GM19455 (cell line): ENCODE measurements around the gene CNTNAP4.

Source experiments
- ATAC-seq: cut with Tn5 transposase; IDR thresholded peaks from one replicate; pipeline ENCODE4 v1.9.1; 2021; ENCODE audit not compliant: unreplicated experiment

The CNTNAP4 gene

GRCh38 chr16:76303637-76304314 lies 26.6 kb downstream of the CNTNAP4 start:
- no peak for ATAC-seq

DNA sequence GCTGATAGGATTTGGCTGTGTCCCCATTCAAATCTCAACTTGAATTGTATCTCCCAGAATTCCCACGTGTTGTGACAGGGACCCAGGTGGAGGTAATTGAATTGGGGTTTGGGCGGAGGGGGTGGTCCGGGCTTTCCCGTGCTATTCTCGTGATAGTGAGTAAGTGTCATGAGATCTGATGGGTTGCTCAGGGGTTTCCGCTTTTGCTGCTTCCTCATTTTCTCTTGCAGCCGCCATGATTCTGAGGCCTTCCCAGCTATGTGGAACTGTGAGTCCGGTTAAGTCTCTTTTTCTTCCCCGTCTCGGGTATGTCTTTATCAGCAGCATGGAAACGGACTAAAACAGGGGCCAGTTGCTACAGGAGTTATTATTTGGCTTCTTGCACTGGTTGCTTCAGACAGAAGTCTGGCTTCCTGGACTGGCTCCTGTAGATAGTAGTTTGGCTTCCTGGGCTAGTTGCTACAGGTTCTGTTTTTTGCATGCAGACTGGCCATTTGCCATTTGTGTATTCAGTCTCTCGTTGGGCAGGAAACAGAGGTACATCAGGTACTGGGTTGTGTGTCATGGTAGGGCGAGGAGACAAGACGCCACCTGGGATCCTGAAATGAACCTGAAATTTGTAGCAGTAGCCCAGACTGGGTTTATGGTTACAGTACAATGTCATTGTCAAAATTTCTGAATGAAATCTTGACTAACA lies 32.6 kb downstream of the CNTNAP4 start:
- ATAC-seq = no peak

- ATAC-seq = no peak
Observed at GRCh38 chr16:76311260-76311659, 34.1 kb downstream of the CNTNAP4 start.

GRCh38 chr16:76318565-76318964 lies 41.4 kb downstream of the CNTNAP4 start:
- no peak for ATAC-seq

GRCh38 chr16:76329106-76329505 lies 51.9 kb downstream of the CNTNAP4 start:
- no peak for ATAC-seq

DNA sequence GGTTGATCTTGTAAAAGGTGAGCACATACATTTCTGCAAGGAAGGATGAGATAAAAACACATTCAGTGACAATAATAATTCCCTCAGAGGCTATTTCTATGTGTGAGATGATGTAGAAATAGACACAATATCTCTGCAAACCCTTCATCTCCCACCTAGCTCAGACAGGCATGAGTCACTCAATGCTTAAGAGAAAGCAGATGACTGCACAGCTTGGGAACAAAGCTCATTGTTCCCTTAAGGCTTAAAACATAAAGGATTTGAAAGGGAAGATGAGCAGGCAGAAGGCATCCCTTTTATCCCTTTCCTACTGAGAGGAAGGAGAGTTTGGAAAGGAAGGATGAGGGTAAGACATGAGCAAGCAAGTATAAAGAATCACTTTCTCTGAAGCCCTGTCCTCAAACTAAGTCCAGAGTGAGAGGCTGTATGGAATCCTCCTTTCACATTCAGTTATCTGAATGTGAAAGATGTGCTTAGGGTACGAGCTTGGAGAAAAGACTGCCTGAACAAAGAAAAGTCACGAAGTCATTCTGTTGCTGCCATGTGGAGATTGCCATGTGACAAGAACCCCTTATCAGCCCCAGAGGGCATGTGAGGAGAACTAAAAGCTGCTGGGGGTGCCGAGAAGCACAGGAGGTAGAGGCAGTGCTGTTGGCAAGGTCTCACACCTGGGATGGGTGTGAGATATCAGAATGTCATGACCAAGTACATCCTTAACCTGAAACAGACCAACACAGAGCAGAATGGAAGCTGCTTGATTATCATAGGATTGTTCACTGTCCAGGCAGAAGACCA lies 58.2 kb downstream of the CNTNAP4 start:
- ATAC-seq = no peak

DNA sequence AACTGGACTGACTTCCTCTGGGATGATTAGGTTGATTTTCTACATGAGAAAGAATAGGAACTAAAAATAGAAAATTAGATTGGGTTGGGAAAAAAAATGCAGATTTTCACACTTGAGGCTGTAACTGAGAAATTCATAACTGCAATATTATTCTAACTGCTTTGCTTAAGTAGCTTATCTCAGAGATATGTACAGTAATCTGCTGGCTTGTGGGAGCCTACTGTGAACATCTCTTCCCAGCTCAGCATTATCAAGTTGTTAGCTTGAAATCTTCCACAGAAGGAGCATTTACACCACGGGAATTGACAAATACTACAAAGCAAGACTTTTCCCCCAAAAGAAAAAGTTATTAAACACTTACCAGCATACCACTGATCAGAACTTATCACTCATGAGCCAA lies 58.9 kb downstream of the CNTNAP4 start:
- no peak for ATAC-seq

DNA sequence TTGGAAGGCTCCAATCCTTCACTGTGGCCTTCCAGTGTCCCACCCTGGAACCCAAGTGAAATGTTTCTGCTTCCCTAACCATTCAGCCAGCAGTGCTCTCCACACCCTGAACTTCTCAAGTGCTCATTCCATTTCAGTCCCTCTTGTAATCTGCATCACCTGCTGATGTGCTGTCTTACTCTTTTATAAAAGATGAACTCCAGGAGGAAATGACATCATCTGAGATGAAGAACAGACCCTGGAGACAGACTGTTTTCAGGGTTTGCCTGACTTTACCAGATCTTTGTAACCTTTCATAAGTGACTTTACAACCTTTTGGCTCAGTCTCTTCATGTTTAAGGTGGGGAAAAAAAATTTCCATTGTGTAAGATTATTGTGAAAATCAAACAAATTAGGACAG lies 61.3 kb downstream of the CNTNAP4 start:
- ATAC-seq = no peak

DNA sequence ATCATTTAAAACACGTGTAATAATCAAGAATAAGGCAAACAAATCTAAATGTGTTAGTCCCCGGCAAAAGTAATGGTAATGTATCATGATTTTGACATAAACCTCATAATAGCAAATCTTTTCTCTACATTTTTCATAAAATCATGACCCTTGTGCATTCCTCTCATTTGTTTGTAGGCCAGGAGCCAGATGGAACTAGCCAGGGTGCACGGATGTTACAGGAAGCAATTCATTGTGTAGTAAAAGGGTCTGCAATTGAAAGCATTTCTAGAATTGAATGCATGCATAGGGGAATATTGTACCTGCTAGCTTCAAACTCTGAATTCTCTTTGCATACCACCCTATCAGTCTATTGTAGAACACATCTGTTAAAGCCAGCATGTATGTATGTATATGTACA lies 66.6 kb downstream of the CNTNAP4 start:
- no peak for ATAC-seq

DNA sequence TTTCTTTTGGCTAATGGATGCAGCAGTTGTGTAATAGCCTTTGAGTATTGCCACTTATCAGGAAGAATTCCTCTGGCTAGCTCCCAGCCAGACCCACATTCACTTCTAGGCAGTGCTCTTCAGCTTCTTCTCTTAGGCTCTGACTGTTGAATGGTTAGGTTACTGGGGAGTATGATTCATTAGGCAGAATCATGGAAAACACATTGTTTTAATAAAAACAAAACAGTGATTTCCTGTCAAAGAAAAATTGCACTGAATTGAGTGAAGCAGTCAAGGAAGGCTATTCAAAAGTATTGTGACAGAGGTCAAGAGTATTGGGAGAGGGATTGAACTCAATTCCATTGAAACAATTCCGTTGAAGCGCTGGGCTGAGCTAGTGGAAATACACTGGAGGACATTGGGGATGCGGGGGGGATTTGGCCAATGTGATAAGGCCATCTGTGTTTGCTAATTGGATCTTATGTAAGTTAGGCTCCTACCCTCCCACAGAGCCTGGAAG lies 68.0 kb downstream of the CNTNAP4 start:
- no peak for ATAC-seq

DNA sequence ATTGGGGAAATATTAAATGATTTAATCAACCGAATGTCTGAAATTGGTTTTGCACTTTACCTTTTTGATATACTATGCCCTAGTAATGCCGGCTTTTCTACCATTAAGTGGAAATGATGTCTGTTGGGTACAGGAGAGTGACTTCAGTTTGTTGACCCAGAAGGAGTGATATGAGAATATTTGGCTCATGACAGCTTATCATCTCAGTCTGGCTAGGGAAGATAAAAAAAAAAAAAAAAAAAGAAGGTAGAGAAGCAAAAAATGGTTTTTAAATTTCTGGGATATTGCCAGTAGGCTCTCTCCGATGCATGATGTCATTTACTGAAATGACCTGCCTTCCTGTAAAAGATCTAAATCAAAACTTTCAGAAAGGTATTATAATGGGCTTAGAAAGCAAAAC lies 69.0 kb downstream of the CNTNAP4 start:
- ATAC-seq = no peak

DNA sequence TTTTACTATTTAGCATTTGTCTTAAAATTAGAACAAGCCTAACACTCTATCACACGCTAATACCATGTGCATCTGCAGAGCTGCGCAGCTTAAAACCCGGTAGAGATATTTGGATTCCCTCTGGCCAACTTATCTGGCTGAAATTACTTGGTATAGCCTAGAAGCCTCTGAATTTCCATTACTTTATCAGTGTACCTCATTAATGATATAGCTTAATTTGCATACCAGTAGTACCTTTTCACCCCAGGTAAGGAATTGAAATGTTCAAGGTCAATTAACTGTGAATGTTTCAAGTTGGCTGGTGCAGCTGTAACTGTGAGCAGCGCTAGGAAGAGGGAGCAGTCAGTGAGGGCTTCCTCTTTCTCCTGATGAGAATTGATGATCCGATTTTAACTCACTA lies 74.2 kb downstream of the CNTNAP4 start:
- ATAC-seq = no peak

GRCh38 chr16:76360404-76360803 lies 83.2 kb downstream of the CNTNAP4 start:
- ATAC-seq = no peak

DNA sequence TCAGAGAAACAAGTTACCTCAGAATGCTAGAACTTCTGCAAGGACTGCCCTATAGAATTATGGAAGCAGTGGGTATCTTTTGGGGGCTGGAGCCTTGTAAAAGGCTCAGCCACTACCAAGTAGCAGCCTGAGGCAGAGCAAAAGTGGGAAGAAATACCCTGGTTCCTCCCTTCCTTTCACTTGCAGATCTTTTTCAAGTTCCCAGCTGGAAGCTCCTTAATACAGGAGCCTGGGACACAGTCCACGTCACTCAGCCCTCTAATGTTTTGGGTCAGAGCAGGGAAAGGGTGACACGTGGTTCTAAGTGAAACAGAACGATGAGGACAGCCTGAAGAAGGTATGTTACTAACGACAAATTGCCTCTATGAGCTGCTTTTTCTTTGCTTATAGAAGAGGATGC lies 93.1 kb downstream of the CNTNAP4 start:
- no peak for ATAC-seq

DNA sequence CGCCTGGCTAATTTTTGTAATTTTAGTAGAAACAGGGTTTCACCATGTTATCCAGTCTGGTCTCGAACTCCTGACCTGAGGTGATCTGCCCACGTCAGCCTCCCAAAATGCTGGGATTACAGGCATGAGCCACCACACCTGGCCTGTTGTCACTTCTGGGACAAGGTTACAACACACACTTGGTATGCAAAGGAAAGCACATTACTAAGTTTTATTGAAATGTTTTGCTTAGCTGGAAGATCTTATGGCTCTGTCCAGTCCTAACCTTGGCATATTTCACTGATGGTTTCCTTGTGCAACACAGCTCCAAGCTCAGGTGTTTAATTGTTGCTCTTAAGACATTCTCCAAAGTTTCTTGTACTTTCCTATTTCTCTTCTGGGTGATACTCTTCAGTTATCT lies 94.2 kb downstream of the CNTNAP4 start:
- ATAC-seq = no peak

DNA sequence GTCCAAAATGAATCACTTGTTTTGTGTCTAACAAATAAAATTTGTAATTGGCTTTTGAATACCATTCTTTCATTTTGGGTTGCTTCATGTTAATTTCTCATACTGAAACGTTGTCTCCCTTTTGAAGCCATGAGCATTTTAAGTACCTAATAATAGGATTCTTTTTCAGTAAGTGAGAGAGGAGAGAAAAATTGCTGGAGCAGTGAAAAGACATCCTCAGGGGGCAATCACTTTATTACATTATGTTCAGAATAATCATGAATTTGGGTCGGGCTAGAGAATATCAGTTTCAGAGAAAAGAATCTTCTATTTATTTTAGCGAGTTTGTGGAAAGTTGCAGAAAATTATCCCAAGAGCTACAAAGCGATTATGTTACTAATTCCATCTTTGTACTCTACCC lies 96.8 kb downstream of the CNTNAP4 start:
- no peak for ATAC-seq

GRCh38 chr16:76376988-76377387 lies 99.8 kb downstream of the CNTNAP4 start:
- no peak for ATAC-seq

DNA sequence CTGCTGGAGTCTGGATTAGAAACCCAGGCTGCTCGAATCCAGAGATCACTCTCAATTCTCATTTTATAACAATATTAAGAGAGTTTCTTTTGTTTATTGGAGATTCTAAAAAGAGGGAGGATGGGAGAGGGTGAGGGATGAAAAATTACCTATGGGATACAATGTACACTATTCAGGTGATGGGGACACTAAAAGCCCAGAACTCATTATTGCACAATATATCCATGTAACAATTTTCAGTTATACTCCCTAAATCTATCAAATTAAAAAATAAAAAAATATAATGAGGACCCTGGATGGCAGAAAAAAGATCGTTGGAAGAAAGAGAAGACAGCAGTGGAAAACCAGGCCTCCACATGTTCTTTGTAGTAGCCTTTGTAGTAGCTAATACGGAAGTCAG lies 100.8 kb downstream of the CNTNAP4 start:
- no peak for ATAC-seq

DNA sequence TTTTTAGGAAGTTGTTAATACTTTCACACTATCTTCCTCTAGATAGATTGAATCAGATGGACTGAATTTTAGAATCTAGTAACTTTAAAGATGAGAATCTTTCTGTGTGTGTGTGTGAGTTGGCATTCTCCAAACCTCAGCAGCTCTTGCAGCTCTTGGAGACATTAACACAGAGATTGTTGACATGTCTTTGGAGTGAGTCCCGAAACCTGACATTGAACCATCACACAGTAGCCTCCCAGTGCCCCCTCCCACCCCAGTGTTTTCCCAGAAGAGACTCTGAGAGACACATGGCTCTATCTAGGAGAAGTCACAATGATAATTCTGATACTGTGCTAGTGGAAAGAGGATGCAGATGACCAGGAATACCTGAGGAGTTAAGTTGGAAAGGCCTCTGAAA lies 103.9 kb downstream of the CNTNAP4 start:
- no peak for ATAC-seq

DNA sequence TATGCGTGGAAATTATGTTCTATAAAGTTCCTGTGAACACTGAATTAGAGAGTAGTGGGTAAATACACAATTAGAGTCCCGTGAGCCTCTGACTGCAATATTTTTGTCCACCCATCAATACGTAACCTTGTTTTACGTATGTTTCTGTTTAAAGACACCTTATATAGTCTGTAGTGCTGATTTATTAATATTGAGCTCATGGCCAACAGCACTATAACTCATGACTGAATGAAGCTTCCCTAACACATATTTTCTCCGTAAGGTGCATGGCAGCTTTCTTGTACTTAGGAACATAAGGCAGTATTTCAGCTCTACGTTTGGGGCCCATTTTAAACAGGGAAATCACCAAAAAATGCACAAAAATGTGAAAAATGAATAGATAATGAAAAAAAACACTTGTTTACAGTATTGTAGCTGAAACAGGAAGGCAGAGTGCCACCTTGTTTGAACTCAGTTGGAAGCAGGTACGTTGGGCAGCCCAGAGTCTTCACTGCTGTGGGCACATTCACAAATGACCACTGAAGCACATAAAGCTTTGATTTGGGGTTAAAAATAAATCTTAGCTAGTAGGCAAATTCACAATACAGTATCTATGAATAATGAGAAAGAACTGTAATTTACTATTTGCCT lies 108.5 kb downstream of the CNTNAP4 start:
- no peak for ATAC-seq

DNA sequence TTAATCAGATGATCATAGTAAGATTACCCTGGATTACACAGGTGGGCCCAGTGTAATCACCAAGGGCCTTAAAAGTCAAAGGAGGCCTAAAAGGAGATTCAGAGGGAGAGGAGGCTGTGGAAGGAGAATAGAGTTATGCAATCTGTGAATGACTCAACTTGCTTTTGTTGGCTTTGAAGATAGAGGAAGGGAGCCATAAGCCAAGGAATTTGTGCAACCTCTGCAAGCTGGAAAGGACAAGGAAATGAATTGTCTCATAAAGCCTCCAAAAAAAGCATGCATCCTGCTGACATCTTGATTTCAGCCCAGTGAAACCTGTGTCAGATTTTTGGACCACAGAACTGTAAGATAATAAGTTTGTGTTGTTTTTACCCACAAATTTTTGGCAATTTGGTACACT lies 109.6 kb downstream of the CNTNAP4 start:
- ATAC-seq = no peak
